Measurements from ENCODE around the gene SLC2A14.
"Not testable (repeated sequence)": the region's sequence is repeated elsewhere in the genome, so short reads cannot be mapped to it uniquely, and the experiment has no call there.

The SLC2A14 gene

GRCh38 chr12:7832059-7832696 is 40.5 kb downstream of the SLC2A14 start:
- peak; percentile 71 for DNase-seq

- DNase-seq, result not testable (repeated sequence)
Observed at GRCh38 chr12:7829737-7830136, 43.0 kb downstream of the SLC2A14 start.

- not testable (repeated sequence) for DNase-seq
Observed at GRCh38 chr12:7825754-7826153, 47.0 kb downstream of the SLC2A14 start.

- peak; percentile 80 for DNase-seq
Observed at GRCh38 chr12:7806863-7807487, 65.7 kb downstream of the SLC2A14 start.

GRCh38 chr12:7806319-7806718 is 66.4 kb downstream of the SLC2A14 start:
- not testable (repeated sequence) for DNase-seq

GRCh38 chr12:7801460-7801859 is 71.3 kb downstream of the SLC2A14 start:
- DNase-seq, result no peak

- DNase-seq, result not testable (repeated sequence)
Observed at GRCh38 chr12:7798750-7799308, 73.9 kb downstream of the SLC2A14 start.

- DNase-seq, result no peak
Observed at GRCh38 chr12:7797698-7798398, 74.9 kb downstream of the SLC2A14 start.

GRCh38 chr12:7797269-7797668 is 75.4 kb downstream of the SLC2A14 start:
- DNase-seq, result not testable (repeated sequence)

- DNase-seq, result no peak
Observed at GRCh38 chr12:7793211-7793610, 79.5 kb downstream of the SLC2A14 start.

- DNase-seq, result not testable (repeated sequence)
Observed at GRCh38 chr12:7788884-7789528, 83.7 kb downstream of the SLC2A14 start, which contains the start of gene NANOG. NANOG (plus strand) TSS chr12:7789402; CDS start chr12:7789615, 213 bp downstream.

- DNase-seq, result no peak
Observed at GRCh38 chr12:7788294-7788660, 84.4 kb downstream of the SLC2A14 start.

- DNase-seq, result no peak
Observed at GRCh38 chr12:7787574-7788293, 85.0 kb downstream of the SLC2A14 start.

- no peak for DNase-seq
Observed at GRCh38 chr12:7784701-7785100, 88.0 kb downstream of the SLC2A14 start.

GRCh38 chr12:7783433-7783832 is 89.3 kb downstream of the SLC2A14 start:
- DNase-seq, result not testable (repeated sequence)

- DNase-seq, result no peak
Observed at GRCh38 chr12:7782055-7782454, 90.7 kb downstream of the SLC2A14 start.

- DNase-seq, result no peak
Observed at GRCh38 chr12:7781274-7781673, 91.4 kb downstream of the SLC2A14 start.

GRCh38 chr12:7769999-7770398 is 102.7 kb downstream of the SLC2A14 start:
- no peak for DNase-seq

Data from NCI-H82 (cell line).